OCI-LY1 (cell line): ENCODE measurements around the gene MUS81.

Experiments
- H2AFZ ChIP-seq: fragments of 200-600 bp; sonication (generic), shearing (Covaris generic); 2 replicates; pipeline ENCODE4 v1.6.0; 2014; ENCODE audit warnings: antibody characterized with exemption, mild to moderate bottlenecking, low read length
- H3F3A ChIP-seq: fragments of 200-600 bp; sonication (generic), shearing (Covaris generic); 2 replicates; pipeline ENCODE4 v1.6.0; 2014; ENCODE audit warnings: mild to moderate bottlenecking, antibody characterized with exemption, low read length, moderate library complexity; ENCODE audit not compliant: insufficient read depth
- H3K27ac ChIP-seq: fragments of 200-600 bp; sonication (generic); 2 replicates; pipeline ENCODE4 v1.5.1; 2014; ENCODE audit warnings: low read length, mixed run types, mild to moderate bottlenecking, low read depth; ENCODE audit not compliant: poor library complexity, severe bottlenecking
- H3K27me3 ChIP-seq: fragments of 200-600 bp; sonication (generic); 2 replicates; pipeline ENCODE4 v1.6.0; 2014; ENCODE audit warnings: antibody characterized with exemption, mild to moderate bottlenecking, low read length, moderate library complexity; ENCODE audit not compliant: insufficient read depth
- H3K36me3 ChIP-seq: fragments of 200-600 bp; sonication (generic); 2 replicates; pipeline ENCODE4 v1.6.1; 2014; ENCODE audit warnings: mild to moderate bottlenecking, antibody characterized with exemption, low read length, moderate library complexity, mixed read lengths; ENCODE audit not compliant: insufficient read depth
- H3K4me1 ChIP-seq: fragments of 200-600 bp; sonication (generic); 2 replicates; pipeline ENCODE4 v1.5.1; 2014; ENCODE audit warnings: mild to moderate bottlenecking, low read length, moderate library complexity; ENCODE audit not compliant: insufficient read depth, severe bottlenecking
- H3K4me2 ChIP-seq: fragments of 200-600 bp; sonication (generic), shearing (Covaris generic); 2 replicates; pipeline ENCODE4 v1.6.1; 2014; ENCODE audit warnings: low read length
- H3K4me3 ChIP-seq: fragments of 200-600 bp; sonication (generic); 2 replicates; pipeline ENCODE4 v1.5.1; 2014; ENCODE audit warnings: low read length, low read depth, mild to moderate bottlenecking, mixed read lengths; ENCODE audit not compliant: poor library complexity, severe bottlenecking
- H3K79me2 ChIP-seq: fragments of 200-600 bp; shearing (Covaris generic); 2 replicates; pipeline ENCODE4 v1.6.1; 2016; ENCODE audit warnings: mixed run types, low read length, mixed read lengths; ENCODE audit not compliant: insufficient read depth
- H3K9ac ChIP-seq: fragments of 200-600 bp; sonication (generic), shearing (Covaris generic); 2 replicates; pipeline ENCODE4 v1.6.1; 2014; ENCODE audit warnings: mild to moderate bottlenecking, low read length, mixed read lengths
- H3K9me2 ChIP-seq: fragments of 200-600 bp; sonication (generic), shearing (Covaris generic); 2 replicates; pipeline ENCODE4 v1.6.1; 2014; ENCODE audit warnings: low read depth, mild to moderate bottlenecking, low read length, mixed read lengths
- H3K9me3 ChIP-seq: fragments of 200-600 bp; shearing (Covaris generic); 2 replicates; pipeline ENCODE4 v1.6.1; 2014; ENCODE audit warnings: low read length, mixed read lengths
- H4K20me1 ChIP-seq: fragments of 200-600 bp; sonication (generic), shearing (Covaris generic); 2 replicates; pipeline ENCODE4 v1.6.0; 2016; ENCODE audit warnings: mild to moderate bottlenecking, low read length; ENCODE audit not compliant: insufficient read depth
- EZH2 ChIP-seq: fragments of 200-600 bp; sonication (generic), shearing (Covaris generic); IDR thresholded peaks from 2 replicates; pipeline ENCODE4 v1.8.0; 2017; ENCODE audit warnings: borderline replicate concordance, mixed run types, mild to moderate bottlenecking, antibody characterized with exemption, low read length, moderate library complexity, mixed read lengths
- TF ChIP-seq, protein P1 (sequence below): fragments of 200-600 bp; sonication (generic), shearing (Covaris generic); IDR thresholded peaks from 2 replicates; pipeline ENCODE4 v1.5.1; 2017; ENCODE audit warnings: mild to moderate bottlenecking, antibody characterized with exemption, low read length, moderate library complexity, mixed read lengths

Gene MUS81

DNA sequence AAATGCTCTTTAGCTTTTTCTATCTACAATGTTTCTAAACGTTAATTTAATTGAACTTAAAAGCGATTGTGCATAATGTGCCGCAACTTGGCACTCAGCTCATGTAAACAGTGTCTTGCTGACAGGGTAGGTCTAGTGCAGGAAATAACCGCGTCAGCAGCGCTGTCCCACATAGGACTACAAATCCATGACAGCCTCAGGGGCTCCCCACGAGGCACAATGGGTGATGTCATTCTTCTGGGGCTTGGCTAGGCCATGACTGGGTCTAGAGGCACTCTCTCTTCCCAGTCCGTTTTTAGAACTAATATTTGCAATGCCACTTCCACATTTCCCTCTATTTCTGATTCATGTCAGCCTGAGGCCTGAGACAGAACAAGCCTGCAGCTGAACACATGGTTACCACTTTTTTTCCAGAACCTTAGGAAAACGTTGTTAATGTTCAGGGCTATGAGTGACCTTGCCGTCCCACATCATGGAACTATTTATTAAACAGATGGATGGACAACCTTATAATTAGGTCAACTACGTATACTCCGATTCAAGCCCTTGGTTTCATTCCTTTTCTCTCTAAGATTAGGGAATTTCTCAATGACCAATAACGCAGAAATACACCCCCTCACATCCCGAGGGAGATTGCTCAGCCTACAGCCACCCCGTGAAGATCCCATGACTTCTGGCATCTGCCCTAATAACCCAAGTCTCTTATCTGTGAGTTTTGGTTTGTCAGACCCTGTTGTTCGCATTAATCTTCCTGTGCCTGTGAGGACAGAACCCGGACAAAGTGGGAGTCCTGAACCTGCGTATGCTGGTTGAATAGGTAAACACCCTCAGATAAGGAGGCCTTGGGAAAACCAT, 45.9 kb upstream of the MUS81 start:
- H3K36me3 ChIP-seq = no peaks in the 10 kb centered on the region
- H3K27ac ChIP-seq = no peak overlapping the region
- H3K79me2 ChIP-seq = no peaks in the 10 kb centered on the region
- peaks cover 8% of the 10 kb centered on the region for H3K27me3 ChIP-seq
- TF ChIP-seq EZH2 = no peak
- TF ChIP-seq, protein P1, sequence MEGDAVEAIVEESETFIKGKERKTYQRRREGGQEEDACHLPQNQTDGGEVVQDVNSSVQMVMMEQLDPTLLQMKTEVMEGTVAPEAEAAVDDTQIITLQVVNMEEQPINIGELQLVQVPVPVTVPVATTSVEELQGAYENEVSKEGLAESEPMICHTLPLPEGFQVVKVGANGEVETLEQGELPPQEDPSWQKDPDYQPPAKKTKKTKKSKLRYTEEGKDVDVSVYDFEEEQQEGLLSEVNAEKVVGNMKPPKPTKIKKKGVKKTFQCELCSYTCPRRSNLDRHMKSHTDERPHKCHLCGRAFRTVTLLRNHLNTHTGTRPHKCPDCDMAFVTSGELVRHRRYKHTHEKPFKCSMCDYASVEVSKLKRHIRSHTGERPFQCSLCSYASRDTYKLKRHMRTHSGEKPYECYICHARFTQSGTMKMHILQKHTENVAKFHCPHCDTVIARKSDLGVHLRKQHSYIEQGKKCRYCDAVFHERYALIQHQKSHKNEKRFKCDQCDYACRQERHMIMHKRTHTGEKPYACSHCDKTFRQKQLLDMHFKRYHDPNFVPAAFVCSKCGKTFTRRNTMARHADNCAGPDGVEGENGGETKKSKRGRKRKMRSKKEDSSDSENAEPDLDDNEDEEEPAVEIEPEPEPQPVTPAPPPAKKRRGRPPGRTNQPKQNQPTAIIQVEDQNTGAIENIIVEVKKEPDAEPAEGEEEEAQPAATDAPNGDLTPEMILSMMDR = no peak
- no peaks in the 10 kb centered on the region for H3K9me3 ChIP-seq
- no peak overlapping the region for H3K9ac ChIP-seq
- H3K4me3 ChIP-seq = no peak overlapping the region
- peaks cover 7% of the 10 kb centered on the region for H3K4me1 ChIP-seq
- no peak overlapping the region for H3K4me2 ChIP-seq
- H2AFZ ChIP-seq = no peak overlapping the region
- no peaks in the 10 kb centered on the region for H3F3A ChIP-seq
- no peaks in the 10 kb centered on the region for H3K9me2 ChIP-seq
- no peaks in the 10 kb centered on the region for H4K20me1 ChIP-seq

DNA sequence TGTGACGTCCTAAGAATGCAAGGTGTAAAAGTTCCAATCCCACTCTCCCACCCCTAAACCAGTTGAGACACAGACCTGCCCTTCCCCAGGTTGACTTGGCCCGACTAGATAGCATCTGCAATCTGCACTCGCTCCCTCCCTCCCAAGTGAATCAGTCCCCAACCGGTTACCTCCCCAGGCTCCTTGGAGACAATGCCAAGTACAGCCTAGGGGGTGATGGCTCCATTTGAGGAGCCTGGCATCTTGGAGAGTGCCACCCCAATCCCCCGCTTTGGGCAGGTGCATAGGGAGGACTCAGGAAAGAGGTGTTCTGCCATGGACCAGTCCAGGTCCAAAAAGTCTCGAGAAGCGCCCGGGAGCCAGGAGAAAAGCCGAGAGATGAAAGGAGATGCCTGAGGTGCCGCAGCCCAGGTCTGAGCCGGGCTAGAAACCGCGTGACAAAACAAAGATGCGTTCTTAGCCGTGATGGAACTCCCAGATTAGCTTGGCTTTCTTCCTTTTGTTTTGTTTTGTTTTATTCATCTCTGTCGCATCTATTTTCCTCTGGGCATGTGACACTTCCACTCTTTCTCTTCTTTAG, 45.2 kb upstream of the MUS81 start:
- H3K4me2 ChIP-seq = no peak overlapping the region
- TF ChIP-seq, protein P1 = no peak
- TF ChIP-seq EZH2 = no peak
- H4K20me1 ChIP-seq = no peaks in the 10 kb centered on the region
- no peak overlapping the region for H3K4me3 ChIP-seq
- no peaks in the 10 kb centered on the region for H3K9me2 ChIP-seq
- H3K4me1 ChIP-seq = peaks cover 7% of the 10 kb centered on the region
- no peak overlapping the region for H3K27ac ChIP-seq
- no peak overlapping the region for H3K9ac ChIP-seq
- no peak overlapping the region for H2AFZ ChIP-seq
- no peaks in the 10 kb centered on the region for H3K79me2 ChIP-seq
- H3K27me3 ChIP-seq = peaks cover 8% of the 10 kb centered on the region
- no peaks in the 10 kb centered on the region for H3K9me3 ChIP-seq
- H3K36me3 ChIP-seq = no peaks in the 10 kb centered on the region
- H3F3A ChIP-seq = no peaks in the 10 kb centered on the region

DNA sequence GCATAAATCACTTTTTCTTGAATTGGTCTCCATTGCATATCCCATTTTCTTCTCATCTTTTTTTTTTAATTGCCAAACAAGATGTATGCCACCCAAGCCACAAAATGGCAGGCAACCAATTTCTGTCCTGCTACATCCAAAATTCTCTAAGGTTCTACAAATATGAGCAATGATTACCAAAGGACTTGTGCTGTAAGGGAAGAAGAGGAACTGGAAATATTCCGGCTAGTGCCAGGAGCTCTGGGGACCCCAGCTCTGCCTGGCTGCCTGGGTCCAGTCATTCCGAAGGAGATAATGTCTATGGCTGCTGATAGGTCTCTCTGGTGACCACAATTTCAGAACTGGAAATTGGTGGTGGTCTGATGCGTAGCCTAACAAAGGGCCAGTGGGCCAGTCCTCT, 43.5 kb upstream of the MUS81 start:
- Histone ChIP-seq H3K9me2 (no peaks in the 10 kb centered on the region), H3K36me3 (no peaks in the 10 kb centered on the region), H3K4me1 (peaks cover 7% of the 10 kb centered on the region), H3K79me2 (no peaks in the 10 kb centered on the region), H2AFZ (no peak overlapping the region), H4K20me1 (no peaks in the 10 kb centered on the region), H3K27me3 (peaks cover 15% of the 10 kb centered on the region), H3F3A (no peaks in the 10 kb centered on the region), H3K9ac (no peak overlapping the region), H3K27ac (no peak overlapping the region), H3K4me2 (no peak overlapping the region), H3K4me3 (no peak overlapping the region), H3K9me3 (no peaks in the 10 kb centered on the region)
- TF ChIP-seq, protein P1 = no peak
- TF ChIP-seq EZH2 = no peak
